ENCODE measurements around the gene BRAF.

The BRAF gene

GRCh38 chr7:140669352-140669751, 255.4 kb downstream of the BRAF start:
- Histone ChIP-seq H3K4me1 (ENCODE audit: insufficient read depth, low read length, severe bottlenecking) (peaks cover 20% of the 10 kb centered on the region), H3K4me3 (ENCODE audit: low read depth, low read length, poor library complexity, severe bottlenecking) (no peak overlapping the region), H3K9me2 (ENCODE audit: low read depth, low read length) (no peaks in the 10 kb centered on the region), H2AFZ (ENCODE audit: low read length) (no peak overlapping the region), H3K9ac (ENCODE audit: low read length) (no peak overlapping the region), H3K27ac (ENCODE audit: low read depth, low read length, poor library complexity, severe bottlenecking) (no peak overlapping the region), H4K20me1 (ENCODE audit: insufficient read depth, low read length) (no peaks in the 10 kb centered on the region), H3K4me2 (ENCODE audit: low read length) (no peak overlapping the region), H3F3A (ENCODE audit: insufficient read depth, low read length) (peaks cover 8% of the 10 kb centered on the region; the same call in 1 of the 2 replicates), H3K36me3 (ENCODE audit: insufficient read depth, low read length) (no peaks in the 10 kb centered on the region), H3K27me3 (ENCODE audit: insufficient read depth, low read length) (no peaks in the 10 kb centered on the region), H3K79me2 (ENCODE audit: insufficient read depth, low read length) (no peaks in the 10 kb centered on the region), H3K9me3 (ENCODE audit: low read length) (no peaks in the 10 kb centered on the region)
- TF ChIP-seq EZH2 (IDR thresholded peaks at IDR 0.05; ENCODE audit: borderline replicate concordance, low read length) (no peak), CTCF (IDR thresholded peaks at IDR 0.05; ENCODE audit: low read length) (no peak)

All from OCI-LY1 (cell line).